ENCODE data around the gene TEP1.
"Not testable (repeated sequence)": the region's sequence is repeated elsewhere in the genome, so short reads cannot be mapped to it uniquely, and the experiment has no call there.

TEP1 gene

DNA sequence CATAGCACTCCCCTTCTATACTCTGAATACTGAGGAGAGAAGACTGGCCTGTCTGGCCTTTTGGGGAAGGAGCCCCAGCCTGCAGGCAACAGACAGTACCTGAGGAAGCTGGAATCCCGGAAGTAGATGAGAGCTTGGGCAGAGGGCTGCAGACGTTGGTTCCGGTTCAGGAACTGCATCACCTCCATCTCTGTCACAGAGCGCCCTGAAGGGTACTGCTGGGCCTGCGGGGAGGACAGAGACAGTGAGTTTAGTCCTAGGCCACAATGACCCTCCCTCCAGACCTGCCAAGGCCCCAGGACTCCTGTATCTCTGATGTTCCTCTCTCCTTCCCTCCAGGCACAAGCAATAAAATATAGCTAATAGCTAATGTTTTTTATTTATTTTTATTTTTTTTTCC lies 28.4 kb downstream of the TEP1 start:
- no peak for DNase-seq

DNA sequence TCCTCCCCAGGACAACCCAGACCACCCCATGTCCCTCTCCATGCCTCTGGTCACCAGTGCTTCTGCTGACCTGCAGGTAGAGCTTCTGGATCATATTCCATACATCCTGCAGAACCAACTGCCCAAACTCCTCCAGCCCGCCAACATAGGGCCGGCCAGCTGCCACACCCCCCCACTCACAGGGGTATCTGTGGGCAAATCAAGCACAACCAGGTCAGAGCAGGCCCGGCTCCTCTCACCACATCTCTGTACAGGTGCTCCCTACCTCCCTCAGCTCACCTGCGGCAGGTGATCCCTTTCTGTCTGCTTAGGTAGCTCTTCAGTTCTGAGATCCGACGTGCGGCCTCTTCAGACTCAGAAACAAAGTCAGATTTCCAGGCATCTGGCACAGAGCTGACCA lies 29.0 kb downstream of the TEP1 start:
- DNase-seq, result no peak

- no peak for DNase-seq
Measured at GRCh38 chr14:20383636-20384035, 29.7 kb downstream of the TEP1 start.

- no peak for DNase-seq
Measured at GRCh38 chr14:20383032-20383431, 30.3 kb downstream of the TEP1 start.

GRCh38 chr14:20382526-20382925 lies 30.8 kb downstream of the TEP1 start:
- no peak for DNase-seq

- no peak for DNase-seq
Measured at GRCh38 chr14:20381341-20381740, 32.0 kb downstream of the TEP1 start.

DNA sequence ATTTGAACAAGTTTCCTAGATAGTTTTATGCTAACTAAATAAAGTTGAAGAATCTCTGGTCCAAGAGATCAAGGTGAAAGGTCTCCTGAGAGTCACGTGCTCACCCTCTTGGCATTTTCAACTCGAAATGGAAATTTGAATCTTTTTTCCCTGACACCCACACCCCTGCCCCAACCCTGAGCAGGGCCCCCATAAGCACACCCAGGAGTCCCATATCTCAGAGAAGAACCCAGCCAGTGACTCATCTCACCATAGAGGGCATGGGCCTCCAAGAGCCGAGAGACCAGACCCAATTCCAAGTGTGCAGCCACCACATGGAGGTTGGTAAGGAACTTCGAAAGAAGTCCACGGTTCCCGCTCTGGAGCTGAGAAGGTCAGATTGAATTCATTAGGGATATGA lies 32.6 kb downstream of the TEP1 start:
- DNase-seq, result no peak

DNA sequence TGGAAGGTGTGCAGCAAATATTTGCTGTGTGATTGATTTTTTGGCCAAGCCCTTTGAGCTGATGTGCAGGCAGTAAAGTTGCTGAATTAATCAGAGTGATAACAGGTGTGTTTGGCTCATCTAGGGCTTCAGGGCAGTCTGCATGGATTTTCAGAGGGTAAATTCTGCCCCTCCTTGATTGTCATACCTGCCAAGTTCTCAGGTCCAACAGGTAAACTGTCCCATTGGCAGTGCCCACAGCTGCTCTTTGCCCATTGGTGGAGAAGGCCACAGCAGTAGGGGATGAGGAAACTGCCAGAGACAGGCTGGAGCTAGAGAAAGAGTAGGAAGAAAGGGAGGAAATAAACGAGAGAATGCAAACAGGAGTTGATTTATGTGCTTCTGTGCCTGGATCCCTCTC lies 33.6 kb downstream of the TEP1 start:
- no peak for DNase-seq

- no peak for DNase-seq
Measured at GRCh38 chr14:20377171-20377570, 36.1 kb downstream of the TEP1 start.

DNA sequence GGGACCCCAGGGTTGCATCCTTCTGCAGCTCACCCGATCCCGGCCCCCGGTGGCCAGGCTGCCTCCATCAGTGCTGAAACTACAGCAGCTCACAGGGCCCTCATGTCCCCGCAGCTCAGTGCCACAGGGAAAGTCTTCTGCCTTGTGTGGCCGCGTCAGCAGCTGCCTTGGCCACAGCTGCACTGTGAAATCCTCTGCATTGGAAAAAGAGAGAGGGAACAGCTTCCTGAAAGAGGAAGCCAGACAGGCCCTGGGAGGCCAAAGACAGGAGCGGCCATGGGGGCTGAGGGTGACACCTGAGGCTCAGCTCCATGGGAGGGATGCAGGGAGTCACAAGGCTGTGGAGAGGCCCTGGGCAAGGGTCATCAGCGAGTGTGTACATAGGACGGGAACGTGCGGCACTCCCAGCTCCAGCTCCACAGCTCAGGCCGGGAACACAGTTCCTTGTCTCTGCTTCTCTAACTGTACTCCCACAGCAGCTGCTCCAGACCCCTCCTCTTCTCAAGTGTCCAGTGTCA lies 37.2 kb downstream of the TEP1 start:
- DNase-seq, result no peak

DNA sequence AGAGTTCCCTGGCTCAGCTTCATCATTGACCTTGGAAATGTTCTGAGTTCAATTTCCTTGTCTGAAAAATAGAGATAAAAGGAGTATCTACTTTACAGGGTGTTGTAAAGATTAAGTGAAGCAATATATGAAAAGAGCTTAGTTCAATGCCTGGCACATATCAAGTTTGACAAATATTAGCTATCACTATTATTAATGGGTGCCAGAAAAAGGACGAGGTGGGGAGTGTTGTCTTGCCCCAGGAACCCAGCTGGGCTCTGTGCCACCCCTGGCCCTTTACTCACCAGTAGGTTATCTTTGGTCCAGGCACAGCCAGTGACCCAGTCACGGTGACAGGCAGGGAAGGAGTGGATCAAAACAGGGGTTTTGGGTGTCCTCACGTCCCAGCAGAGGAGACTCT lies 37.8 kb downstream of the TEP1 start:
- no peak for DNase-seq

- DNase-seq, result no peak
Measured at GRCh38 chr14:20372796-20373195, 40.5 kb downstream of the TEP1 start.

GRCh38 chr14:20365928-20366327 lies 47.4 kb downstream of the TEP1 start:
- no peak for DNase-seq

DNA sequence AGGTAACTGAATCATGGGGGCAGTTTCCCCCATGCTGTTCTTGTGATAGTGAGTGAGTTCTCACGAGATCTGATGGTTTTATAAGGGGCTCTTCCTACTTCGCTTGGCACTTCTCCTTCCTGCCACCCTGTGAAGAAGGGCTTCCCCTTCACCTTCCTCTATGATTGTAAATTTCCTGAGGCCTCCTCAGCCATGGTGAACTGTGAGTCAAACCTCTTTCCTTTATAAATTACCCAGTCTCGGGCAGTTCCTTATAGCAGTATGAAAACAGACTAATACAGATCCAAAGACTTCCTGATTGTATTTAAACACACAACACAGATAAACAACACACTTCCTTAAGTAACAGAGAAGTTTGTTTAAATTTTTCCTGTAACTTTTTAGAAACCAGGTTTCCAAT lies 54.8 kb downstream of the TEP1 start:
- DNase-seq, result not testable (repeated sequence)

DNA sequence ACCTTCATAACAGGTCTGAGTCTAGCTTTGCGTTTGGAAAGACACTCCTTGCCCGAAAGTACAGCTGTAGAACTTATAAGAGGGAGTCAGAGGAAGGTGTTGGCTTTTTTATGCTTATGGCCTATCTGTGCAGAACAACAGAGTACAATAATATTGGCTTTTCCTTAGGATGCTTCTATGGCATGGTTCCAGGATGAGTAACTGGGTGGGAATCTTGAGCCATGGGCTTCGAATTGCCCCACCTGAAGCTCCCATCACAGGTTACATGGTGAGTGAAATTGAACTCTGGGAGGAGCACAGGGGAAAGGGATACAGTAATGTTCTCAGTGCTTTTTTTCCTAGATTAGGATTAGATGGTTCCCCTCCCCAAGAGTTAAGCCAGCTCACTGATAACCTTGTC lies 56.9 kb downstream of the TEP1 start:
- DNase-seq, result no peak

- DNase-seq, result no peak
Measured at GRCh38 chr14:20350860-20351259, 62.4 kb downstream of the TEP1 start.

- DNase-seq, result no peak
Measured at GRCh38 chr14:20350282-20350681, 63.0 kb downstream of the TEP1 start.

GRCh38 chr14:20347747-20348146 lies 65.6 kb downstream of the TEP1 start:
- no peak for DNase-seq

- DNase-seq, result no peak
Measured at GRCh38 chr14:20346713-20347112, 66.6 kb downstream of the TEP1 start.

DNA sequence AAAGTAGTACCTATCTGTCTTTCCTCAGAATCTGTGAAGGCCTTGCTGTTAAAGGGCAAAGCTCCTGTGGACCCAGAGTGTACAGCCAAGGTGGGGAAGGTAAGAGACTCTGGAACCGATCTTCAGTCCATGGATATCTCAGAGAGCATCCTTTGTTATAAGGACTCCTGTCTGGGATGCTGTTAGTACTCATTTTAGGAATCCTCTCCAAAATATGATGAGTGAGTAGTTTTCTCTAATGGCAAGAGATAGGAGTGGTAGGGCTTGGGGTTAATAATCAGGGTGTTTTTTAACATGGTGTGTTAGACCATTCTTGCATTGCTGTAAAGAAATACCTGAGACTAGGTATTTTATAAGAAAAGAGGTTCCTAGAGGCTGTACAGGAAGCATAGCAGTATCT lies 67.9 kb downstream of the TEP1 start:
- no peak for DNase-seq

DNA sequence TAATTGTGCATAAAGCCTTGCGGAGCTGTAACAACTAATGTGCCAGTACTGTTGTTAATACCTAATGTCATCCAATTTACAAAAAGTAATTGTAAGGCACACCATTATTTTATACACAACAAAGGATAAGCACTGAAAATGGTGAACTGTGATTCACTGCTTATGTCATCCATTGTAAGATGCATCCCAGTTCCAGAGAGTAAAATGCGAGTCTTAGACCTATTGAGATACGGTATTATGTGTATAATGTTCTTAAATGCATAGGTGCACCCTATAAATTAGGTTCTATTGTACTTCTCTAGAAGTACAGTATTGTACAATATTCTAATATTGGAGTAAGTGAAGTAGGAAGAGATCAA lies 69.5 kb downstream of the TEP1 start:
- DNase-seq, result no peak

- peak; percentile 95 for DNase-seq
Measured at GRCh38 chr14:20343092-20343861, 70.0 kb downstream of the TEP1 start, which contains the start of gene PARP2. PARP2 (plus strand) TSS chr14:20343635; CDS start chr14:20343642, 7 bp downstream.

DNA sequence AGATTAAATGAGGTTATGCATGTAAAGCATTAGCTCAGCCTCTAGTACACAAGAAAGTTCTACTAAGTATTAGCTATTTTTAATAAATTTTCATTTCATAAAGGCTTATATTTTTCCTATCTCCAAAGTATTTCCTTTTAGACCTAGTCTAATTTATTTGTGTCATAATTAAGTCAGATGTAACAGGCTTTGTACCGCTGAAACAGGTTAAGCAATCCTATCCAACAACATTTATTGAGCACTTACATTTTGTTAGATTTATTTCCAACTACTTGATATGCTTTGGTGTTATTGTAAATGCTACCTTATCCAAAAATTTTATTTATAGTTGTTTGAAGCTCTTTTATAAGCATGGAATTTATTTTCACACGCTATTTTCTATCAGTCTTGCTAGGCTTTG lies 71.7 kb downstream of the TEP1 start:
- DNase-seq, result no peak

GRCh38 chr14:20341032-20341431 lies 72.3 kb downstream of the TEP1 start:
- DNase-seq, result not testable (repeated sequence)

GRCh38 chr14:20334017-20334416 lies 79.3 kb downstream of the TEP1 start:
- no peak for DNase-seq
